SK-N-MC (cell line): Measurements from ENCODE around the gene ESYT2.
"Not testable (repeated sequence)": the region's sequence is repeated elsewhere in the genome, so short reads cannot be mapped to it uniquely, and the experiment has no call there.

Experiments used
- DNase-seq: peaks from one replicate; pipeline ENCODE4 v3.0.0-alpha.2; 2011; ENCODE audit warnings: low read depth, low spot score
- H3K27ac ChIP-seq: fragments of 200-600 bp; sonication (generic); 2 replicates; pipeline ENCODE4 v1.5.1; 2016; ENCODE audit warnings: mixed run types
- H3K36me3 ChIP-seq: fragments of 200-600 bp; sonication (generic); 2 replicates; pipeline ENCODE4 v1.6.1; 2017; ENCODE audit warnings: antibody characterized with exemption, low read length, mixed read lengths; ENCODE audit not compliant: insufficient read depth
- H3K4me3 ChIP-seq: fragments of 200-600 bp; sonication (generic); 2 replicates; pipeline ENCODE4 v1.5.1; 2016
- H3K9ac ChIP-seq: fragments of 200-600 bp; sonication (generic); 2 replicates; pipeline ENCODE4 v1.8.0; 2017; ENCODE audit warnings: mixed run types, mixed read lengths; ENCODE audit not compliant: insufficient read length
- H3K9me3 ChIP-seq: fragments of 200-600 bp; sonication (generic); 2 replicates; pipeline ENCODE4 v1.6.1; 2017; ENCODE audit warnings: low read depth, mild to moderate bottlenecking, antibody characterized with exemption, low read length, moderate library complexity, mixed read lengths
- EZH2 ChIP-seq: fragments of 200-600 bp; sonication (generic); IDR thresholded peaks from one replicate; pipeline ENCODE4 v1.6.1; 2017; ENCODE audit warnings: antibody characterized with exemption
- FOXP2 ChIP-seq: optimal IDR thresholded peaks from 2 replicates; pipeline ENCODE3; 2011; ENCODE audit warnings: mild to moderate bottlenecking, moderate library complexity; ENCODE audit not compliant: insufficient read depth; ENCODE audit errors: extremely low read length, control extremely low read depth
- POLR2AphosphoS5 ChIP-seq: IDR thresholded peaks from 2 replicates; pipeline ENCODE4 v1.6.1; 2012; ENCODE audit warnings: mild to moderate bottlenecking, low read depth, low read length, borderline replicate concordance

Gene ESYT2

GRCh38 chr7:158864833-158865232, 35.5 kb upstream of the ESYT2 start:
- no peak overlapping the region for H3K4me3 ChIP-seq
- H3K27ac ChIP-seq: no peak overlapping the region
- H3K36me3 ChIP-seq: peaks cover 3% of the 10 kb centered on the region; the same call in 1 of the 2 replicates
- H3K9ac ChIP-seq: no peak overlapping the region
- H3K9me3 ChIP-seq: no peaks in the 10 kb centered on the region
- TF ChIP-seq EZH2 (no peak), POLR2AphosphoS5 (no peak), FOXP2 (no peak)
- DNase-seq: no peak

GRCh38 chr7:158864507-158864820, 35.2 kb upstream of the ESYT2 start:
- TF ChIP-seq FOXP2: no peak
- no peak for TF ChIP-seq EZH2
- TF ChIP-seq POLR2AphosphoS5: no peak
- peaks cover 3% of the 10 kb centered on the region; the same call in 1 of the 2 replicates for H3K36me3 ChIP-seq
- no peaks in the 10 kb centered on the region for H3K9me3 ChIP-seq
- no peak overlapping the region for H3K27ac ChIP-seq
- H3K9ac ChIP-seq: no peak overlapping the region
- H3K4me3 ChIP-seq: no peak overlapping the region
- DNase-seq: no peak

GRCh38 chr7:158863611-158864506, 34.5 kb upstream of the ESYT2 start:
- Histone ChIP-seq H3K27ac (no peak overlapping the region), H3K36me3 (peaks cover 3% of the 10 kb centered on the region; the same call in 1 of the 2 replicates), H3K4me3 (no peak overlapping the region), H3K9me3 (no peaks in the 10 kb centered on the region), H3K9ac (no peak overlapping the region)
- no peak for DNase-seq
- no peak for TF ChIP-seq EZH2
- no peak for TF ChIP-seq POLR2AphosphoS5

- not testable (repeated sequence) for H3K4me3 ChIP-seq, H3K9ac ChIP-seq, H3K27ac ChIP-seq, H3K9me3 ChIP-seq, H3K36me3 ChIP-seq, DNase-seq
Measured at GRCh38 chr7:158862985-158863610, 33.8 kb upstream of the ESYT2 start.

- no peak for DNase-seq
- Histone ChIP-seq H3K9me3 (no peaks in the 10 kb centered on the region), H3K9ac (no peak overlapping the region), H3K4me3 (no peak overlapping the region), H3K36me3 (peaks cover 3% of the 10 kb centered on the region; the same call in 1 of the 2 replicates), H3K27ac (no peak overlapping the region)
- TF ChIP-seq FOXP2 (no peak), EZH2 (no peak), POLR2AphosphoS5 (no peak)
Measured at GRCh38 chr7:158861936-158862704, 32.8 kb upstream of the ESYT2 start.

GRCh38 chr7:158861004-158861787, 31.9 kb upstream of the ESYT2 start:
- Histone ChIP-seq H3K4me3 (no peak overlapping the region), H3K9me3 (no peaks in the 10 kb centered on the region), H3K36me3 (peaks cover 3% of the 10 kb centered on the region; the same call in 1 of the 2 replicates), H3K9ac (no peak overlapping the region), H3K27ac (no peak overlapping the region)
- no peak for TF ChIP-seq EZH2
- DNase-seq: no peak

- peaks cover 3% of the 10 kb centered on the region; the same call in 1 of the 2 replicates for H3K36me3 ChIP-seq
- H3K4me3 ChIP-seq: no peak overlapping the region
- TF ChIP-seq FOXP2 (no peak), EZH2 (no peak), POLR2AphosphoS5 (no peak)
- H3K27ac ChIP-seq: no peak overlapping the region
- no peaks in the 10 kb centered on the region for H3K9me3 ChIP-seq
- DNase-seq: no peak
- H3K9ac ChIP-seq: no peak overlapping the region
Measured at GRCh38 chr7:158860394-158860793, 31.1 kb upstream of the ESYT2 start.
